Body of pancreas (tissue), 4 donors: ENCODE data around the gene SLC39A8. TPM values are rescaled to one million over a fixed set of nuclear protein-coding genes. Genes with fewer than 3 reads are reported as not detected.

ENCODE experiments used
- ATAC-seq: fragments of 150-250 bp; one replicate; pipeline ENCODE4 v1.9.1; 2016
- DNase-seq, 4 donors: peaks; one replicate each; pipeline ENCODE4 v3.0.0-alpha.2; 2019
- H3K27ac ChIP-seq, 4 donors: fragments of 200-600 bp; sonication (generic); 1 replicate in 3 of 4; 2 replicates in 1 of 4; pipeline versions ENCODE4 v1.5.1 to v1.6.1; 2016 to 2019; ENCODE audit warnings: mild to moderate bottlenecking in 1 of 4, mixed read lengths in 1 of 4, moderate library complexity in 1 of 4
- H3K27me3 ChIP-seq, 2 donors: fragments of 200-600 bp; sonication (generic); one replicate each; pipeline ENCODE4 v1.6.0; 2016; ENCODE audit warnings: mild to moderate bottlenecking in 1 of 2
- H3K36me3 ChIP-seq, 2 donors: fragments of 200-600 bp; sonication (generic); replicated peaks in 1 of 2; 2 replicates each; pipeline ENCODE4 v1.5.1; 2016; ENCODE audit warnings: low read depth in 2 of 2; ENCODE audit not compliant: insufficient read depth in 1 of 2
- H3K4me1 ChIP-seq: fragments of 200-600 bp; sonication (generic); one replicate; pipeline ENCODE4 v1.6.0; 2016
- H3K4me3 ChIP-seq, 2 donors: fragments of 200-600 bp; sonication (generic); 1 replicate in 1 of 2; 2 replicates in 1 of 2; pipeline ENCODE4 v1.5.1; 2016 to 2019
- H3K9me3 ChIP-seq, 3 donors: fragments of 200-600 bp; sonication (generic); 1 replicate in 2 of 3; 2 replicates in 1 of 3; pipeline ENCODE4 v1.5.1; 2016
- POLR2A ChIP-seq, 3 donors: fragments of 450-650 bp; IDR thresholded peaks; one replicate each; pipeline ENCODE4 v1.6.1; 2016; ENCODE audit warnings: antibody characterized with exemption in 3 of 3, mild to moderate bottlenecking in 2 of 3
- WGBS, 2 donors: methylation state at CpG; one replicate each; pipeline ENCODE4 v1.1.5; 2017; 5-methylcytosine and 5-hydroxymethylcytosine counted together
- intact Hi-C: fragments of 100-400 bp; cut with DNase I; formaldehyde crosslinking; loops from one replicate; pipeline ENCODE4 v1.15.1; 2023
- total RNA-seq, 2 donors: library from RNA; depleted of rRNA; stranded (reverse); fragments of >200 nt; gene quantifications; one replicate each; pipeline ENCODE4 v1.1.0, GENCODE V29; 2016
- TF ChIP-seq, protein P1 (sequence below), 7 experiments: fragments of 450-650 bp in 4 of 7; fragments of 200-600 bp in 3 of 7; sonication (generic) in 3 of 7; IDR thresholded peaks; one replicate each; pipeline ENCODE4 v1.5.1; 2016 to 2019; ENCODE audit warnings: antibody characterized with exemption in 7 of 7

SLC39A8 gene
- total RNA-seq, 2 donors from 2014 or later, result 35.6 to 56.0 TPM

DNA sequence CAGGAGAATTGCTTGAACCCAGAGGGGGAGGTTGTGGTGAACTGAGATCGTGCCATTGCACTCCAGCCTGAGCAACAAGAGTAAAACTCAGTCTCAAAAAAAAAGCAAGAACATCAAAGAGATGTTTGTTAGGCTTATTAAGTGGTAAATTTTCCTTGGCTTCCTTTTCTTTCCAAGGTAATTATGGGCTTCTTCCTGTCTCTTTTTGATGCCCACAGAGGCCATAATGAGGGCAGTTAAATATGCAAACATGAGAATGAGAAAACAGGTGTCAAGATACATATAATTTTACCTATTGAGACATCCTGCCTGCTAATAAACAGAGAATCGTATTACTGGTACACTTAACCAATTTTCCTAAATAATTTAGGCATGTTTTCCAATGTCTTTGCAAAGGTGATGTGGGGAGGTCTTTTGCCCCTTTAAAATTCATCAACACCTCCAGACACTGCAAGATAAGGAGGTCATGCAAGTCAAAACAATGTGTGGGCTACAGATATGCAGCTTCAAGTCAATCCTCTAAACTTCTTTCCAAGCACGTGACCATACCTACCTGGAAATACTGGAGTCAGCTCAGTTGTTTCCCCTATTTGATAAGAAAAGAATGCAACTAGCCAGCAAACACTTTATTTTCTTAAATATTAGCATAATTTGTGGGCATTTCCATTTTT, 2.7 kb downstream of the SLC39A8 start:
- WGBS, 2 donors, result 50 to 53% methylated on average over 3 of the region's 3 CpGs
- DNase-seq, result no peak
- no peaks in the 10 kb centered on the region for H3K9me3 ChIP-seq
- H3K4me1 ChIP-seq, result peaks cover 42% of the 10 kb centered on the region
- intact Hi-C loops, result no loop called here
- H3K36me3 ChIP-seq, result no peaks in the 10 kb centered on the region
- H3K4me3 ChIP-seq, result no peak overlapping the region
- peak overlapping the region in 3 of 4 donors; percentile 22 to 91 (median 90) for H3K27ac ChIP-seq
- TF ChIP-seq, protein P1, sequence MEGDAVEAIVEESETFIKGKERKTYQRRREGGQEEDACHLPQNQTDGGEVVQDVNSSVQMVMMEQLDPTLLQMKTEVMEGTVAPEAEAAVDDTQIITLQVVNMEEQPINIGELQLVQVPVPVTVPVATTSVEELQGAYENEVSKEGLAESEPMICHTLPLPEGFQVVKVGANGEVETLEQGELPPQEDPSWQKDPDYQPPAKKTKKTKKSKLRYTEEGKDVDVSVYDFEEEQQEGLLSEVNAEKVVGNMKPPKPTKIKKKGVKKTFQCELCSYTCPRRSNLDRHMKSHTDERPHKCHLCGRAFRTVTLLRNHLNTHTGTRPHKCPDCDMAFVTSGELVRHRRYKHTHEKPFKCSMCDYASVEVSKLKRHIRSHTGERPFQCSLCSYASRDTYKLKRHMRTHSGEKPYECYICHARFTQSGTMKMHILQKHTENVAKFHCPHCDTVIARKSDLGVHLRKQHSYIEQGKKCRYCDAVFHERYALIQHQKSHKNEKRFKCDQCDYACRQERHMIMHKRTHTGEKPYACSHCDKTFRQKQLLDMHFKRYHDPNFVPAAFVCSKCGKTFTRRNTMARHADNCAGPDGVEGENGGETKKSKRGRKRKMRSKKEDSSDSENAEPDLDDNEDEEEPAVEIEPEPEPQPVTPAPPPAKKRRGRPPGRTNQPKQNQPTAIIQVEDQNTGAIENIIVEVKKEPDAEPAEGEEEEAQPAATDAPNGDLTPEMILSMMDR (IDR thresholded peaks at IDR 0.05), result no peak
- no peak for TF ChIP-seq POLR2A (IDR thresholded peaks at IDR 0.05)
- no peaks in the 10 kb centered on the region for H3K27me3 ChIP-seq
- no peak for ATAC-seq

DNA sequence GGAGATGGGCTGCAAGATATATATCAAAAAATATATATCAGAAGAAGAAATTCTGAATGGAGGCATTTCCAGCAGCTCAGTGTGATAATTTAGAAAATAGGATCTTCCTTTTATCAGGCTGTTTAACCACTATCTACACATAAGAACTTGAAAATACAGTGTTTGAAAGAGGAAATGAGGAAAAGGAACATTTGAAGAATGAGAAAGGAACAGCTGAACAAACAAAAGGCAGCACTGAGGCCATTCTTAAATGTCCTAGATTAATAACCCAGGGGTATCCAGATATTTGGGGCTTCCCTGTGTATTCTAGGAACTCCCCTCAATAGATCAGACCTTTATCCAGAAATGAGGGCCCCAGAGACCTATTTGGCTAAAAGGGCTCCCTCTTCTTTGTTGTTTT, 4.1 kb downstream of the SLC39A8 start:
- H3K4me1 ChIP-seq, result peaks cover 53% of the 10 kb centered on the region
- no peak overlapping the region for H3K4me3 ChIP-seq
- TF ChIP-seq POLR2A (IDR thresholded peaks at IDR 0.05), result no peak
- TF ChIP-seq, protein P1 (IDR thresholded peaks at IDR 0.05), result no peak
- no peaks in the 10 kb centered on the region for H3K9me3 ChIP-seq
- H3K36me3 ChIP-seq, result no peaks in the 10 kb centered on the region
- no peaks in the 10 kb centered on the region for H3K27me3 ChIP-seq
- DNase-seq (no peak), ATAC-seq (no peak)
- peak overlapping the region in 3 of 4 donors; percentile 42 to 91 (median 51) for H3K27ac ChIP-seq
- intact Hi-C loops, result no loop called here

DNA sequence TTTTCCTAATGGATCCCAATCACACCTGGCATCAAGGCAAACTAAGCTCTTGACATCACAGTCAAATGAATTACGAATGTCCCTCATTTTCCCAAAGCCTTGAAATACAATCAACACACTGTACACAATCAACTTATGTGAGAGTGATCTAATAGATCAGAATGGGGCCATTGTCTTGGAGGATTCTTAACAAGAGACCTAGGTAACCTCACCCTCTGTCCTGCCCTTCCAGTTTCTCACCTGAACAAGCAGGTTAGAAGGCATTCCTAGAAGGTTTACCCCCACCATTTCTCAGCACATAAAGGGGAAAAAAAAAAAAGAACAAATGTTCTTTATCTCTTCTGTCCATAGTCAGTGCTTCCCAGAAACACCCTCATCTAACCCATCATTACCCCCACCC, 6.3 kb downstream of the SLC39A8 start:
- ATAC-seq (no peak), DNase-seq (no peak)
- Histone ChIP-seq H3K27ac (no peak overlapping the region), H3K4me1 (peaks cover 53% of the 10 kb centered on the region), H3K4me3 (no peak overlapping the region), H3K9me3 (no peaks in the 10 kb centered on the region), H3K27me3 (no peaks in the 10 kb centered on the region), H3K36me3 (no peaks in the 10 kb centered on the region)
- no peak for TF ChIP-seq POLR2A (IDR thresholded peaks at IDR 0.05)
- TF ChIP-seq, protein P1 (IDR thresholded peaks at IDR 0.05), result no peak
- intact Hi-C loops, result no loop called here
- 17 to 33% methylated on average over 1 of the region's 1 CpG for WGBS, 2 donors

DNA sequence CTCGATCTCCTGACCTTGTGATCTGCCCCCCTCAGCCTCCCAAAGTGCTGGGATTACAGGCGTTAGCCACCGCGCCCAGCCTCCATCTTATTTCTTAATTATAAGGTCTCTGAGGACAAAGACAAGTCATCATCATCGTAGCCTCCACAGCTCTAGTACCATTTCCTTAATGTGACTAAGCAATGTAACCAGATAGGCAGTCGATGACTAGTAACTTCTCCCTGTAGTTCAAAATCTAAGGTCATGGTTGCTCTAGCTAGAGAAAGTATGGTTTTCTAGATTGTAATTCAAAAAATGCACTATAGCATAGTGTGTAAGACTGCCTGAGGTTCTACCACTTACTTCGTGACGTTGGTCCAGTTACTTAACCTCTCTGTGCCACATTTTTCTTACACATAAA, 6.9 kb downstream of the SLC39A8 start:
- intact Hi-C loops, result no loop called here
- WGBS, 2 donors, result 90 to 96% methylated on average over 8 of the region's 8 CpGs
- TF ChIP-seq, protein P1 (IDR thresholded peaks at IDR 0.05), result no peak
- TF ChIP-seq POLR2A (IDR thresholded peaks at IDR 0.05), result no peak

DNA sequence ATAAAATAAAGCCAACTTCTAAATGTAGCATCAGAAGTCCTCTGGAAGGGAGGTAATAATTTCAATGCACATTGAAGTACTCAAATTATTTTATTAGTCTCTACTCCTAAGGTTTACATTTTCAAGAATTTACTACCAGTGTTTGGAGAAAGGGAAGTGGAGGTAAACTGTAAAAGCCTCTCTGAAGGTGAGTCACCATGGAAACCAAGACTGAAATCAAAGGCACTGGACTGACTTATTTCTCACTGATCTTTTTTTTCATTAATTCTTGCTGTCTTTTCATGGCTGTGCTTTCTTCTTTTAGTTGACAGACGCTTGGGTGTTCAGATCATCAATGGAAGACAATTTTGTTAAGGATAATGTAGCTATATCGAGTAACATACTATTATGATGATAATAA, 9.7 kb downstream of the SLC39A8 start:
- no peak for ATAC-seq
- WGBS, 2 donors, result 96 to 97% methylated on average over 2 of the region's 2 CpGs
- intact Hi-C loops, result no loop called here
- Histone ChIP-seq H3K4me1 (peaks cover 35% of the 10 kb centered on the region), H3K27ac (no peak overlapping the region), H3K9me3 (no peaks in the 10 kb centered on the region), H3K27me3 (no peaks in the 10 kb centered on the region), H3K36me3 (no peaks in the 10 kb centered on the region), H3K4me3 (no peak overlapping the region)
- DNase-seq, result no peak
- TF ChIP-seq, protein P1 (IDR thresholded peaks at IDR 0.05), result no peak
- TF ChIP-seq POLR2A (IDR thresholded peaks at IDR 0.05), result no peak

More for the DNA sequence above, 6.9 kb downstream of the SLC39A8 start:
- Histone ChIP-seq H3K9me3 (no peaks in the 10 kb centered on the region), H3K27ac (no peak overlapping the region), H3K27me3 (no peaks in the 10 kb centered on the region), H3K4me3 (no peak overlapping the region), H3K36me3 (no peaks in the 10 kb centered on the region), H3K4me1 (peaks cover 53% of the 10 kb centered on the region)
- ATAC-seq (no peak), DNase-seq (no peak)
